ENCODE data around the gene SLC44A4. TPM values are rescaled to one million over a fixed set of nuclear protein-coding genes. Genes with fewer than 3 reads are reported as not detected.

SLC44A4 gene
- total RNA-seq, 2 donors from 2014 or later = 0.10 to 0.13 TPM

- Mint-ChIP-seq H3K36me3 (ENCODE audit: low read depth) (peaks cover 14% of the 10 kb centered on the region), H3K4me1 (peaks cover 7% of the 10 kb centered on the region), H3K27ac (no peak overlapping the region), H3K27me3 (no peaks in the 10 kb centered on the region), H3K4me3 (no peak overlapping the region)
- ATAC-seq (no peak), DNase-seq (no peak)
- H3K9me3 ChIP-seq (ENCODE audit: control insufficient read depth, low read length, poor library complexity, severe bottlenecking) = no peaks in the 10 kb centered on the region
Measured at GRCh38 chr6:31882344-31882743, 3.5 kb upstream of the SLC44A4 start.

GRCh38 chr6:31881136-31881859, 2.5 kb upstream of the SLC44A4 start:
- H3K9me3 ChIP-seq (ENCODE audit: control insufficient read depth, low read length, poor library complexity, severe bottlenecking) = no peaks in the 10 kb centered on the region
- no peak for ATAC-seq
- no peak overlapping the region for H3K4me3 Mint-ChIP-seq
- H3K36me3 Mint-ChIP-seq (ENCODE audit: low read depth) = peaks cover 14% of the 10 kb centered on the region
- no peaks in the 10 kb centered on the region for H3K27me3 Mint-ChIP-seq
- H3K4me1 Mint-ChIP-seq = peaks cover 7% of the 10 kb centered on the region
- no peak for DNase-seq
- no peak overlapping the region for H3K27ac Mint-ChIP-seq

- H3K9me3 ChIP-seq (ENCODE audit: control insufficient read depth, low read length, poor library complexity, severe bottlenecking) = no peaks in the 10 kb centered on the region
- ATAC-seq = no peak
- Mint-ChIP-seq H3K4me1 (peaks cover 7% of the 10 kb centered on the region), H3K27ac (no peak overlapping the region), H3K36me3 (ENCODE audit: low read depth) (peaks cover 11% of the 10 kb centered on the region), H3K4me3 (peak overlapping the region; percentile 19), H3K27me3 (no peaks in the 10 kb centered on the region)
- DNase-seq = no peak
Measured at GRCh38 chr6:31880616-31881015, 1.8 kb upstream of the SLC44A4 start.

- H3K9me3 ChIP-seq (ENCODE audit: control insufficient read depth, low read length, poor library complexity, severe bottlenecking) = no peaks in the 10 kb centered on the region
- no peak for ATAC-seq
- no peak overlapping the region for H3K27ac Mint-ChIP-seq
- no peaks in the 10 kb centered on the region for H3K27me3 Mint-ChIP-seq
- DNase-seq = no peak
- H3K4me3 Mint-ChIP-seq = no peak overlapping the region
- peaks cover 11% of the 10 kb centered on the region for H3K36me3 Mint-ChIP-seq (ENCODE audit: low read depth)
- peaks cover 7% of the 10 kb centered on the region for H3K4me1 Mint-ChIP-seq
Measured at GRCh38 chr6:31879901-31880300, 1.1 kb upstream of the SLC44A4 start.

- H3K4me1 Mint-ChIP-seq = peaks cover 10% of the 10 kb centered on the region
- H3K27ac Mint-ChIP-seq = no peak overlapping the region
- no peaks in the 10 kb centered on the region for H3K27me3 Mint-ChIP-seq
- no peak for DNase-seq
- H3K36me3 Mint-ChIP-seq (ENCODE audit: low read depth) = peaks cover 11% of the 10 kb centered on the region
- no peaks in the 10 kb centered on the region for H3K9me3 ChIP-seq (ENCODE audit: control insufficient read depth, low read length, poor library complexity, severe bottlenecking)
- no peak overlapping the region for H3K4me3 Mint-ChIP-seq
- ATAC-seq = no peak
Measured at GRCh38 chr6:31879143-31879542, 346 bp upstream of the SLC44A4 start.

- Mint-ChIP-seq H3K27me3 (no peaks in the 10 kb centered on the region), H3K4me3 (no peak overlapping the region), H3K4me1 (peaks cover 11% of the 10 kb centered on the region), H3K36me3 (ENCODE audit: low read depth) (peaks cover 11% of the 10 kb centered on the region), H3K27ac (peak overlapping the region; percentile 27)
- ATAC-seq = no peak
- no peaks in the 10 kb centered on the region for H3K9me3 ChIP-seq (ENCODE audit: control insufficient read depth, low read length, poor library complexity, severe bottlenecking)
- no peak for DNase-seq
Measured at GRCh38 chr6:31878222-31878621, 575 bp downstream of the SLC44A4 start.

GRCh38 chr6:31877651-31878161, 1.1 kb downstream of the SLC44A4 start:
- Mint-ChIP-seq H3K27ac (no peak overlapping the region), H3K4me3 (no peak overlapping the region), H3K27me3 (no peaks in the 10 kb centered on the region), H3K36me3 (ENCODE audit: low read depth) (peaks cover 11% of the 10 kb centered on the region), H3K4me1 (peaks cover 11% of the 10 kb centered on the region)
- H3K9me3 ChIP-seq (ENCODE audit: control insufficient read depth, low read length, poor library complexity, severe bottlenecking) = no peaks in the 10 kb centered on the region
- no peak for ATAC-seq
- no peak for DNase-seq

GRCh38 chr6:31877125-31877650, 1.6 kb downstream of the SLC44A4 start:
- H3K4me1 Mint-ChIP-seq = peaks cover 11% of the 10 kb centered on the region
- DNase-seq (no peak), ATAC-seq (no peak)
- H3K9me3 ChIP-seq (ENCODE audit: control insufficient read depth, low read length, poor library complexity, severe bottlenecking) = no peaks in the 10 kb centered on the region
- H3K4me3 Mint-ChIP-seq = no peak overlapping the region
- no peaks in the 10 kb centered on the region for H3K27me3 Mint-ChIP-seq
- H3K27ac Mint-ChIP-seq = no peak overlapping the region
- H3K36me3 Mint-ChIP-seq (ENCODE audit: low read depth) = peaks cover 7% of the 10 kb centered on the region

- Mint-ChIP-seq H3K27me3 (no peaks in the 10 kb centered on the region), H3K27ac (no peak overlapping the region), H3K4me3 (no peak overlapping the region), H3K36me3 (ENCODE audit: low read depth) (peaks cover 5% of the 10 kb centered on the region), H3K4me1 (peaks cover 14% of the 10 kb centered on the region)
- no peaks in the 10 kb centered on the region for H3K9me3 ChIP-seq (ENCODE audit: control insufficient read depth, low read length, poor library complexity, severe bottlenecking)
- DNase-seq = no peak
- ATAC-seq = no peak
Measured at GRCh38 chr6:31876357-31876756, 2.4 kb downstream of the SLC44A4 start.

GRCh38 chr6:31875877-31876276, 2.9 kb downstream of the SLC44A4 start:
- H3K9me3 ChIP-seq (ENCODE audit: control insufficient read depth, low read length, poor library complexity, severe bottlenecking) = no peaks in the 10 kb centered on the region
- H3K27ac Mint-ChIP-seq = peak overlapping the region; percentile 47
- H3K4me1 Mint-ChIP-seq = peaks cover 14% of the 10 kb centered on the region
- ATAC-seq (no peak), DNase-seq (no peak)
- no peaks in the 10 kb centered on the region for H3K27me3 Mint-ChIP-seq
- no peak overlapping the region for H3K4me3 Mint-ChIP-seq
- peaks cover under 1% of the 10 kb centered on the region for H3K36me3 Mint-ChIP-seq (ENCODE audit: low read depth)

GRCh38 chr6:31874836-31875572, 3.8 kb downstream of the SLC44A4 start:
- no peaks in the 10 kb centered on the region for H3K9me3 ChIP-seq (ENCODE audit: control insufficient read depth, low read length, poor library complexity, severe bottlenecking)
- Mint-ChIP-seq H3K4me1 (peaks cover 14% of the 10 kb centered on the region), H3K36me3 (ENCODE audit: low read depth) (no peaks in the 10 kb centered on the region), H3K27me3 (no peaks in the 10 kb centered on the region), H3K4me3 (no peak overlapping the region), H3K27ac (peak overlapping the region; percentile 47)
- no peak for ATAC-seq
- no peak for DNase-seq

GRCh38 chr6:31874084-31874670, 4.6 kb downstream of the SLC44A4 start:
- no peaks in the 10 kb centered on the region for H3K27me3 Mint-ChIP-seq
- peaks cover 13% of the 10 kb centered on the region for H3K4me1 Mint-ChIP-seq
- H3K36me3 Mint-ChIP-seq (ENCODE audit: low read depth) = no peaks in the 10 kb centered on the region
- H3K9me3 ChIP-seq (ENCODE audit: control insufficient read depth, low read length, poor library complexity, severe bottlenecking) = no peaks in the 10 kb centered on the region
- H3K27ac Mint-ChIP-seq = no peak overlapping the region
- no peak overlapping the region for H3K4me3 Mint-ChIP-seq
- ATAC-seq = no peak
- no peak for DNase-seq

GRCh38 chr6:31871046-31871659, 7.6 kb downstream of the SLC44A4 start:
- H3K4me3 Mint-ChIP-seq = no peak overlapping the region
- H3K27me3 Mint-ChIP-seq = no peaks in the 10 kb centered on the region
- no peaks in the 10 kb centered on the region for H3K36me3 Mint-ChIP-seq (ENCODE audit: low read depth)
- ATAC-seq (no peak), DNase-seq (no peak)
- peaks cover 11% of the 10 kb centered on the region for H3K4me1 Mint-ChIP-seq
- no peaks in the 10 kb centered on the region for H3K9me3 ChIP-seq (ENCODE audit: control insufficient read depth, low read length, poor library complexity, severe bottlenecking)
- H3K27ac Mint-ChIP-seq = no peak overlapping the region

All from T-helper 17 cell (primary cell).